Measurements from ENCODE around the gene MTG1. TPM values are rescaled to one million over a fixed set of nuclear protein-coding genes. Genes with fewer than 3 reads are reported as not detected.

Gene MTG1
- total and polyA plus RNA-seq, 2 donors (not counting 1 experiment from before 2014, with no cell fraction given), result 90.0 to 117 TPM

- Mint-ChIP-seq H3K4me3 (no peak overlapping the region), H3K9me3 (ENCODE audit: insufficient read depth) (no peaks in the 10 kb centered on the region), H3K27ac (no peak overlapping the region), H3K27me3 (no peaks in the 10 kb centered on the region), H3K4me1 (no peaks in the 10 kb centered on the region)
- no peak overlapping the region for H3K4me2 ChIP-seq (replicated peaks; ENCODE audit: low read depth, low read length, poor library complexity, severe bottlenecking)
- DNase-seq (no peak), ATAC-seq (ENCODE audit: low read depth) (no peak)
- no peak overlapping the region for H3K4me3 ChIP-seq (ENCODE audit: control extremely low read depth in 1 of 5, extremely low read depth in 1 of 5, insufficient read depth in 1 of 5, low read depth in 2 of 5, low read length in 4 of 5)
- no peaks in the 10 kb centered on the region for H3K4me1 ChIP-seq (ENCODE audit: control insufficient read depth in 2 of 2, insufficient read depth in 2 of 2, low read length in 2 of 2)
- ChIA-PET CTCF (no interaction called here), POLR2A (no interaction called here)
- no peak overlapping the region for H2AFZ ChIP-seq (ENCODE audit: insufficient read depth, low read depth, low read length, poor library complexity, severe bottlenecking)
- no peak for TF ChIP-seq CTCF (IDR thresholded peaks at IDR 0.05)
- no peak for TF ChIP-seq EZH2 (IDR thresholded peaks at IDR 0.05; ENCODE audit: borderline replicate concordance, insufficient read depth, low read depth, low read length, poor library complexity, severe bottlenecking)
- no peak overlapping the region for H3K27ac ChIP-seq (ENCODE audit: low read length in 2 of 2)
- H4K20me1 ChIP-seq (ENCODE audit: control insufficient read depth, insufficient read depth, low read length, poor library complexity, severe bottlenecking), result no peaks in the 10 kb centered on the region
- H3K27me3 ChIP-seq (replicated peaks in 1 of 4; ENCODE audit: control extremely low read depth in 1 of 4, control insufficient read depth in 3 of 4, insufficient read depth in 4 of 4, low read length in 3 of 4), result no peaks in the 10 kb centered on the region
- H3K9me3 ChIP-seq (ENCODE audit: control extremely low read depth in 1 of 3, control insufficient read depth in 2 of 3, insufficient read depth in 1 of 3, low read length in 2 of 3), result peaks cover 0 to 10% (median 0%) of the 10 kb centered on the region in 3 donors
- no peaks in the 10 kb centered on the region for H3K79me2 ChIP-seq (ENCODE audit: control insufficient read depth, insufficient read depth, low read length)
- 86% methylated on average over 5 of the region's 10 CpGs for WGBS (ENCODE audit: insufficient coverage)
- intact Hi-C loops (cut with micrococcal nuclease), result no loop called here
- H3K36me3 ChIP-seq (replicated peaks in 1 of 2; ENCODE audit: control extremely low read depth in 1 of 2, control insufficient read depth in 1 of 2, extremely low read depth in 1 of 2, insufficient read depth in 2 of 2, low read length in 1 of 2), result no peaks in the 10 kb centered on the region
- no peak overlapping the region for H3K9ac ChIP-seq (ENCODE audit: low read length)
Observed at GRCh38 chr10:133462512-133463305, 68.8 kb downstream of the MTG1 start.

GRCh38 chr10:133464582-133465031, 70.7 kb downstream of the MTG1 start:
- H3K27ac ChIP-seq (ENCODE audit: low read length in 2 of 2), result no peak overlapping the region
- H3K4me1 ChIP-seq (ENCODE audit: control insufficient read depth in 2 of 2, insufficient read depth in 2 of 2, low read length in 2 of 2), result no peaks in the 10 kb centered on the region
- H3K4me3 ChIP-seq (ENCODE audit: control extremely low read depth in 1 of 5, extremely low read depth in 1 of 5, insufficient read depth in 1 of 5, low read depth in 2 of 5, low read length in 4 of 5), result no peak overlapping the region
- no peak overlapping the region for H2AFZ ChIP-seq (ENCODE audit: insufficient read depth, low read depth, low read length, poor library complexity, severe bottlenecking)
- CTCF ChIA-PET, result no interaction called here
- POLR2A ChIA-PET, result no interaction called here
- no peaks in the 10 kb centered on the region for H3K79me2 ChIP-seq (ENCODE audit: control insufficient read depth, insufficient read depth, low read length)
- H3K27ac Mint-ChIP-seq, result no peak overlapping the region
- no peak for ATAC-seq (ENCODE audit: low read depth)
- DNase-seq, result no peak
- H3K4me1 Mint-ChIP-seq, result no peaks in the 10 kb centered on the region
- no peaks in the 10 kb centered on the region for H3K27me3 ChIP-seq (replicated peaks in 1 of 4; ENCODE audit: control extremely low read depth in 1 of 4, control insufficient read depth in 3 of 4, insufficient read depth in 4 of 4, low read length in 3 of 4)
- H3K36me3 ChIP-seq (replicated peaks in 1 of 2; ENCODE audit: control extremely low read depth in 1 of 2, control insufficient read depth in 1 of 2, extremely low read depth in 1 of 2, insufficient read depth in 2 of 2, low read length in 1 of 2), result no peaks in the 10 kb centered on the region
- no peaks in the 10 kb centered on the region for H3K9me3 ChIP-seq (ENCODE audit: control extremely low read depth in 1 of 3, control insufficient read depth in 2 of 3, insufficient read depth in 1 of 3, low read length in 2 of 3)
- H3K4me2 ChIP-seq (replicated peaks; ENCODE audit: low read depth, low read length, poor library complexity, severe bottlenecking), result no peak overlapping the region
- H3K9me3 Mint-ChIP-seq (ENCODE audit: insufficient read depth), result no peaks in the 10 kb centered on the region
- 97% methylated on average over 5 of the region's 12 CpGs for WGBS (ENCODE audit: insufficient coverage)
- no peak overlapping the region for H3K9ac ChIP-seq (ENCODE audit: low read length)
- TF ChIP-seq EZH2 (IDR thresholded peaks at IDR 0.05; ENCODE audit: borderline replicate concordance, insufficient read depth, low read depth, low read length, poor library complexity, severe bottlenecking) (no peak), CTCF (IDR thresholded peaks at IDR 0.05) (no peak)
- intact Hi-C loops (cut with micrococcal nuclease), result no loop called here
- H3K27me3 Mint-ChIP-seq, result no peaks in the 10 kb centered on the region
- no peaks in the 10 kb centered on the region for H4K20me1 ChIP-seq (ENCODE audit: control insufficient read depth, insufficient read depth, low read length, poor library complexity, severe bottlenecking)
- no peak overlapping the region for H3K4me3 Mint-ChIP-seq

Measured in B cell (primary cell).